Measurements from ENCODE around the gene ARHGEF40. TPM values are rescaled to one million over a fixed set of nuclear protein-coding genes. Genes with fewer than 3 reads are reported as not detected.

Gene ARHGEF40
- total and polyA plus RNA-seq, 10 of the 15 experiments (the other 5 are each of a cell fraction or from before 2014, with no cell fraction given) = 0.03 to 0.31 (median 0.08) TPM; not detected in 2

- Histone ChIP-seq H3K27me3 (replicated peaks in 1 of 2; ENCODE audit: control insufficient read depth in 2 of 2, insufficient read depth in 2 of 2, low read length in 1 of 2) (no peaks in the 10 kb centered on the region), H3K9me3 (replicated peaks; ENCODE audit: control insufficient read depth, insufficient read depth, low read length) (no peaks in the 10 kb centered on the region), H3K9ac (ENCODE audit: control insufficient read depth, insufficient read depth, low read length) (peak overlapping the region; percentile 93; the same call in 1 of the 2 replicates), H2AFZ (ENCODE audit: control insufficient read depth, low read depth, low read length) (no peak overlapping the region), H3K36me3 (ENCODE audit: control insufficient read depth in 2 of 2, insufficient read depth in 2 of 2, low read length in 1 of 2) (no peaks in the 10 kb centered on the region), H3K27ac (ENCODE audit: control insufficient read depth, insufficient read depth) (peak overlapping the region; percentile 92; the same call in 1 of the 2 replicates), H3K4me3 (peak overlapping the region; percentile 76; the same call in 1 of the 2 replicates), H3K79me2 (ENCODE audit: control insufficient read depth, insufficient read depth, low read length) (no peaks in the 10 kb centered on the region; the same call in 1 of the 2 replicates), H3K4me1 (ENCODE audit: control insufficient read depth, insufficient read depth, low read length) (peaks cover 34% of the 10 kb centered on the region), H4K20me1 (ENCODE audit: control insufficient read depth, insufficient read depth) (no peaks in the 10 kb centered on the region), H3K4me2 (ENCODE audit: control insufficient read depth, insufficient read depth) (peak overlapping the region; percentile 89)
- CTCF ChIA-PET = interaction anchor here (0.8 to 10.6 kb wide), 32 partner anchors 10 to 422 kb away, joined by 3 to 253 read pairs (median 6); partner anchors contain the start of genes ARHGEF40, RNASE13 and RNASE6
- ATAC-seq (no peak), DNase-seq (ENCODE audit: low read depth, low spot score) (no peak), FAIRE-seq (no peak)
- SMC1A ChIA-PET (ENCODE audit: uncharacterized antibody, unreplicated experiment) = interaction anchor here (0.6 to 8.3 kb wide), 17 partner anchors 10 to 451 kb away, joined by 3 to 99 read pairs (median 4); partner anchors contain the start of genes ARHGEF40 and SLC39A2
- BruUV-seq (replicated peaks) = no TSS peak
- no peak for TF ChIP-seq IRF4 (IDR thresholded peaks at IDR 0.05; ENCODE audit: low read depth, low read length)
- TF ChIP-seq SMAD1 (IDR thresholded peaks at IDR 0.05; ENCODE audit: low read depth, partially characterized antibody) = no peak
- TF ChIP-seq ATF7 (IDR thresholded peaks at IDR 0.05; ENCODE audit: low read depth) = no peak
- TF ChIP-seq WRNIP1 (IDR thresholded peaks at IDR 0.05; ENCODE audit: borderline replicate concordance, low read depth, low read length) = no peak
- TF ChIP-seq MEF2A (IDR thresholded peaks at IDR 0.05; ENCODE audit: insufficient read depth, low read depth, low read length) = no peak
- intact Hi-C loops (cut with micrococcal nuclease; ENCODE audit: unreplicated experiment) = no loop called here
- POLR2A ChIA-PET = interaction anchor here (1.2 to 4.1 kb wide), 3 partner anchors 12 to 156 kb away, joined by 3 to 21 read pairs (median 5); partner anchors contain the start of gene ARHGEF40
- RAD21 ChIA-PET (ENCODE audit: unreplicated experiment) = interaction anchor here (0.7 to 5.4 kb wide), 13 partner anchors 10 to 350 kb away, joined by 3 to 70 read pairs (median 4); partner anchors contain the start of gene ARHGEF40
- WGBS (ENCODE audit: insufficient coverage, insufficient replicate concordance, low lambda C conversion rate, missing lambda C conversion rate) = 85% methylated on average over 8 of the region's 8 CpGs
- in situ Hi-C loops (cut with MboI) = no loop called here
Observed at GRCh38 chr14:21105095-21105494, 35.0 kb downstream of the ARHGEF40 start.

DNA sequence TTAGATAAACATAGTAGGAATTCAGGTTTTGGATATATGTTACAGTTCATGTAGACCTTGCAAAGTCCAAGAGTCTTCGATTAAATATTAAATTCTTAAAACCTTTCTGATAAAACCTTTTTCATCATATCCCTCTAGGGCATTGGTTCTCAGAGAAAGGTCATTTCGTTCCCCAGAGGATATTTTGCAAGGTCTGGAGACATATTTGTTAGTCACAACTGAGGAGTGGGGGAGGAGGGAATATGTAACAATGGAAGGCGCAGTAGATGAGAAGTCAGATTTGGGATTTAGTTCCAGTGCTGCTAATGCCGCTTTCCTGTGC lies 36.0 kb downstream of the ARHGEF40 start:
- Histone ChIP-seq H2AFZ (ENCODE audit: control insufficient read depth, low read depth, low read length) (no peak overlapping the region), H3K4me3 (no peak overlapping the region), H3K9ac (ENCODE audit: control insufficient read depth, insufficient read depth, low read length) (no peak overlapping the region), H3K27ac (ENCODE audit: control insufficient read depth, insufficient read depth) (no peak overlapping the region), H3K79me2 (ENCODE audit: control insufficient read depth, insufficient read depth, low read length) (no peaks in the 10 kb centered on the region; the same call in 1 of the 2 replicates), H3K27me3 (replicated peaks in 1 of 2; ENCODE audit: control insufficient read depth in 2 of 2, insufficient read depth in 2 of 2, low read length in 1 of 2) (no peaks in the 10 kb centered on the region), H3K9me3 (replicated peaks; ENCODE audit: control insufficient read depth, insufficient read depth, low read length) (no peaks in the 10 kb centered on the region; the same call in 2 of the 3 replicates), H3K4me2 (ENCODE audit: control insufficient read depth, insufficient read depth) (no peak overlapping the region), H4K20me1 (ENCODE audit: control insufficient read depth, insufficient read depth) (no peaks in the 10 kb centered on the region), H3K4me1 (ENCODE audit: control insufficient read depth, insufficient read depth, low read length) (peaks cover 37% of the 10 kb centered on the region), H3K36me3 (ENCODE audit: control insufficient read depth in 2 of 2, insufficient read depth in 2 of 2, low read length in 1 of 2) (no peaks in the 10 kb centered on the region)
- no TSS peak for BruUV-seq (replicated peaks)
- WGBS (ENCODE audit: insufficient coverage, insufficient replicate concordance, low lambda C conversion rate, missing lambda C conversion rate) = 75% methylated on average over 4 of the region's 4 CpGs
- CTCF ChIA-PET = interaction anchor here (1.3 to 10.6 kb wide), 12 partner anchors 12 to 393 kb away, joined by 4 to 253 read pairs (median 16); partner anchors contain the start of genes ARHGEF40 and RNASE13
- ATAC-seq = no peak
- RAD21 ChIA-PET (ENCODE audit: unreplicated experiment) = interaction anchor here (3.2 to 5.4 kb wide), 5 partner anchors 13 to 92 kb away, joined by 10 to 70 read pairs (median 51); partner anchors contain the start of gene ARHGEF40
- no peak for FAIRE-seq
- SMC1A ChIA-PET (ENCODE audit: uncharacterized antibody, unreplicated experiment) = interaction anchor here (1.4 to 8.3 kb wide), 4 partner anchors 12 to 93 kb away, joined by 3 to 99 read pairs (median 44); no protein-coding TSS in a partner anchor
- intact Hi-C loops (cut with micrococcal nuclease; ENCODE audit: unreplicated experiment) (no loop called here), in situ Hi-C loops (cut with MboI) (no loop called here)
- POLR2A ChIA-PET = interaction anchor here (4.1 kb wide), 1 partner anchor 35 kb away, joined by 21 read pairs; the partner anchor contains the start of gene ARHGEF40
- DNase-seq (ENCODE audit: low read depth, low spot score) = no peak
- TF ChIP-seq ASH2L (IDR thresholded peaks at IDR 0.05; ENCODE audit: borderline replicate concordance, low read depth) (no peak), CHD4 (IDR thresholded peaks at IDR 0.05) (no peak), SRF (IDR thresholded peaks at IDR 0.05; ENCODE audit: low read depth in 2 of 2, low read length in 2 of 2) (no peak), SMAD1 (IDR thresholded peaks at IDR 0.05; ENCODE audit: low read depth, partially characterized antibody) (no peak), E4F1 (IDR thresholded peaks at IDR 0.05; ENCODE audit: borderline replicate concordance, partially characterized antibody) (no peak), POLR2AphosphoS2 (IDR thresholded peaks at IDR 0.05; ENCODE audit: low read depth, low read length) (no peak)
- TF ChIP-seq, protein P1, sequence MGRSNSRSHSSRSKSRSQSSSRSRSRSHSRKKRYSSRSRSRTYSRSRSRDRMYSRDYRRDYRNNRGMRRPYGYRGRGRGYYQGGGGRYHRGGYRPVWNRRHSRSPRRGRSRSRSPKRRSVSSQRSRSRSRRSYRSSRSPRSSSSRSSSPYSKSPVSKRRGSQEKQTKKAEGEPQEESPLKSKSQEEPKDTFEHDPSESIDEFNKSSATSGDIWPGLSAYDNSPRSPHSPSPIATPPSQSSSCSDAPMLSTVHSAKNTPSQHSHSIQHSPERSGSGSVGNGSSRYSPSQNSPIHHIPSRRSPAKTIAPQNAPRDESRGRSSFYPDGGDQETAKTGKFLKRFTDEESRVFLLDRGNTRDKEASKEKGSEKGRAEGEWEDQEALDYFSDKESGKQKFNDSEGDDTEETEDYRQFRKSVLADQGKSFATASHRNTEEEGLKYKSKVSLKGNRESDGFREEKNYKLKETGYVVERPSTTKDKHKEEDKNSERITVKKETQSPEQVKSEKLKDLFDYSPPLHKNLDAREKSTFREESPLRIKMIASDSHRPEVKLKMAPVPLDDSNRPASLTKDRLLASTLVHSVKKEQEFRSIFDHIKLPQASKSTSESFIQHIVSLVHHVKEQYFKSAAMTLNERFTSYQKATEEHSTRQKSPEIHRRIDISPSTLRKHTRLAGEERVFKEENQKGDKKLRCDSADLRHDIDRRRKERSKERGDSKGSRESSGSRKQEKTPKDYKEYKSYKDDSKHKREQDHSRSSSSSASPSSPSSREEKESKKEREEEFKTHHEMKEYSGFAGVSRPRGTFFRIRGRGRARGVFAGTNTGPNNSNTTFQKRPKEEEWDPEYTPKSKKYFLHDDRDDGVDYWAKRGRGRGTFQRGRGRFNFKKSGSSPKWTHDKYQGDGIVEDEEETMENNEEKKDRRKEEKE (IDR thresholded peaks at IDR 0.05) = no peak

Measured in GM12878 (cell line).